Stimulated activated CD4-positive, alpha-beta T cell treated with anti-CD3 and anti-CD28 coated beads, TNF-alpha, amount 100 ng/mL, for 48 hours (primary cell): ENCODE results near the gene SSBP2.

Source experiments
- DNase-seq, 3 donors: peaks; one replicate each; pipeline ENCODE4 v3.0.0-alpha.2; 2020; ENCODE audit warnings: low read depth in 3 of 3

The SSBP2 gene

GRCh38 chr5:81751009-81751835 lies at the start of gene SSBP2:
SSBP2 (minus strand) TSS chr5:81751097; CDS start chr5:81751042, 55 bp downstream.
- peak; percentile 93 to 97 (median 96) for DNase-seq

- DNase-seq: no peak
These were observed 44.8 kb upstream of the SSBP2 start for GRCh38 chr5:81795666-81796065.

GRCh38 chr5:81794226-81794625 lies 43.3 kb upstream of the SSBP2 start:
- DNase-seq: no peak

- no peak for DNase-seq
These were observed 39.4 kb upstream of the SSBP2 start for GRCh38 chr5:81790336-81790735.

- no peak for DNase-seq
These were observed 38.1 kb upstream of the SSBP2 start for GRCh38 chr5:81789033-81789432.

- no peak for DNase-seq
These were observed 37.4 kb upstream of the SSBP2 start for GRCh38 chr5:81788329-81788728.

GRCh38 chr5:81787474-81788242 lies 36.8 kb upstream of the SSBP2 start:
- no peak for DNase-seq

GRCh38 chr5:81786991-81787390 lies 36.1 kb upstream of the SSBP2 start:
- DNase-seq: no peak

GRCh38 chr5:81786496-81786895 lies 35.6 kb upstream of the SSBP2 start:
- DNase-seq: no peak

GRCh38 chr5:81785322-81785721 lies 34.4 kb upstream of the SSBP2 start:
- DNase-seq: no peak

- DNase-seq: no peak
These were observed 32.5 kb upstream of the SSBP2 start for GRCh38 chr5:81783401-81783800.

GRCh38 chr5:81782811-81783210 lies 31.9 kb upstream of the SSBP2 start:
- DNase-seq: no peak

GRCh38 chr5:81779916-81780266 lies 29.0 kb upstream of the SSBP2 start:
- DNase-seq: no peak

- DNase-seq: peak in 1 of 3 donors; percentile 24
These were observed 28.4 kb upstream of the SSBP2 start for GRCh38 chr5:81779125-81779915.

- no peak for DNase-seq
These were observed 27.7 kb upstream of the SSBP2 start for GRCh38 chr5:81778642-81779041.

GRCh38 chr5:81776258-81776657 lies 25.4 kb upstream of the SSBP2 start:
- DNase-seq: no peak

- DNase-seq: no peak
These were observed 23.5 kb upstream of the SSBP2 start for GRCh38 chr5:81774374-81774773.

GRCh38 chr5:81773574-81773973 lies 22.7 kb upstream of the SSBP2 start:
- no peak for DNase-seq

GRCh38 chr5:81773161-81773560 lies 22.3 kb upstream of the SSBP2 start:
- DNase-seq: no peak

GRCh38 chr5:81772488-81772887 lies 21.6 kb upstream of the SSBP2 start:
- DNase-seq: no peak

GRCh38 chr5:81768935-81769452 lies 18.1 kb upstream of the SSBP2 start:
- no peak for DNase-seq

- no peak for DNase-seq
These were observed 17.0 kb upstream of the SSBP2 start for GRCh38 chr5:81767938-81768337.
